ENCODE results near the gene CCNB1IP1. TPM values are rescaled to one million over a fixed set of nuclear protein-coding genes. Genes with fewer than 3 reads are reported as not detected.

CCNB1IP1 gene
- total and polyA plus RNA-seq, 2 of the 4 experiments (the other 2 are of a cell fraction) = 27.5 to 34.6 TPM

GRCh38 chr14:20343862-20344220, 10.8 kb upstream of the CCNB1IP1 start:
- Histone ChIP-seq H3K4ac (ENCODE audit: low read depth, low read length) (peak overlapping the region; percentile 75), H3K27ac (ENCODE audit: insufficient read depth, low read length) (peak overlapping the region; percentile 71), H2BK20ac (ENCODE audit: low read depth, low read length) (no peak overlapping the region), H3K9me1 (ENCODE audit: insufficient read depth, low read length) (no peaks in the 10 kb centered on the region), H2BK15ac (ENCODE audit: low read depth, low read length) (no peak overlapping the region), H2BK5ac (ENCODE audit: low read depth, low read length, poor library complexity, severe bottlenecking) (peak overlapping the region; percentile 40), H2AK9ac (replicated peaks; ENCODE audit: low read depth, low read length, poor library complexity) (no peak overlapping the region), H2BK120ac (ENCODE audit: low read depth, low read length) (no peak overlapping the region), H3K9ac (ENCODE audit: low read depth, low read length) (peak overlapping the region; percentile 90), H2AK5ac (ENCODE audit: low read depth, low read length) (0 out of 2 replicates have a peak overlapping the region, but pooled peaks have one; percentile 16), H4K5ac (ENCODE audit: low read depth, low read length) (peak overlapping the region; percentile 42), H3K4me3 (ENCODE audit: insufficient read depth, low read depth, low read length) (peak overlapping the region; percentile 71), H3K56ac (ENCODE audit: extremely low read depth, insufficient read depth, low read length) (peak overlapping the region; percentile 85), H3K14ac (replicated peaks; ENCODE audit: low read depth, low read length) (peak overlapping the region; percentile 84), H3K18ac (ENCODE audit: low read depth, low read length) (no peak overlapping the region), H3K79me1 (ENCODE audit: low read depth in 1 of 2, low read length in 2 of 2) (peaks cover 3 to 14% of the 10 kb centered on the region in 2 experiments; a peak in 2 of 4 replicates), H3K36me3 (ENCODE audit: control insufficient read depth, insufficient read depth, low read length) (peaks cover 7% of the 10 kb centered on the region), H4K91ac (ENCODE audit: insufficient read depth, low read depth, low read length) (peak overlapping the region; percentile 33; the same call in 1 of the 2 replicates), H3K9me3 (ENCODE audit: control insufficient read depth, insufficient read depth, low read length) (no peaks in the 10 kb centered on the region), H3K4me1 (ENCODE audit: control insufficient read depth, insufficient read depth, low read length) (no peaks in the 10 kb centered on the region), H3K27me3 (ENCODE audit: control insufficient read depth, insufficient read depth, low read length) (0 out of 2 replicates have a peak, but pooled peaks cover 2% of the 10 kb centered on the region), H4K20me1 (ENCODE audit: insufficient read depth, low read length) (peaks cover 3% of the 10 kb centered on the region; the same call in 1 of the 2 replicates), H4K8ac (ENCODE audit: low read depth in 2 of 2, low read length in 2 of 2) (peak overlapping the region; percentile 55 to 94), H2AFZ (replicated peaks; ENCODE audit: low read length, poor library complexity) (peak overlapping the region; percentile 94), H3K23ac (ENCODE audit: low read depth, low read length) (peak overlapping the region; percentile 47), H3K4me2 (ENCODE audit: low read depth, low read length) (peak overlapping the region; percentile 74)
- in situ Hi-C loops (cut with MboI; ENCODE audit: low sequenced_read_pairs) (loop anchor here (25.0 kb wide), 2 partner anchors 643 to 743 kb away; partner anchors contain the start of genes METTL17, SLC39A2 and ZNF219), dilution Hi-C loops (cut with HindIII; ENCODE audit: low sequenced_read_pairs, unreplicated experiment) (no loop called here), intact Hi-C loops (cut with micrococcal nuclease) (loop anchor here (1.0 to 2.0 kb wide), 6 partner anchors 39 to 339 kb away; partner anchors contain the start of genes APEX1, PIP4P1, TEP1 and TTC5)
- TF ChIP-seq MXI1 (IDR thresholded peaks at IDR 0.05; ENCODE audit: borderline replicate concordance, low read depth, low read length) (no peak), USF2 (IDR thresholded peaks at IDR 0.05; ENCODE audit: low read depth, low read length) (no peak), BHLHE40 (IDR thresholded peaks at IDR 0.05; ENCODE audit: low read depth, low read length) (no peak), RAD21 (IDR thresholded peaks at IDR 0.05; ENCODE audit: low read length) (no peak), RFX5 (IDR thresholded peaks at IDR 0.05; ENCODE audit: low read depth, low read length) (no peak), POLR2A (IDR thresholded peaks at IDR 0.05; ENCODE audit: low read depth, low read length) (no peak), MAZ (IDR thresholded peaks at IDR 0.05; ENCODE audit: borderline replicate concordance, low read depth, low read length) (no peak), MAFK (IDR thresholded peaks at IDR 0.05; ENCODE audit: low read depth, low read length) (no peak), CEBPB (IDR thresholded peaks at IDR 0.05; ENCODE audit: low read depth, low read length) (no peak), ELK1 (IDR thresholded peaks at IDR 0.05; ENCODE audit: borderline replicate concordance, low read depth, low read length) (no peak), CHD1 (IDR thresholded peaks at IDR 0.05; ENCODE audit: low read depth, low read length) (no peak), RCOR1 (IDR thresholded peaks at IDR 0.05; ENCODE audit: insufficient replicate concordance, low read length) (no peak), CTCF (conservative IDR thresholded peaks at IDR 0.05; ENCODE audit: low read depth, low read length) (no peak), NFE2L2 (IDR thresholded peaks at IDR 0.05; ENCODE audit: low read depth, low read length) (no peak), FOS (IDR thresholded peaks at IDR 0.05; ENCODE audit: low read depth, low read length) (no peak), SMC3 (IDR thresholded peaks at IDR 0.05; ENCODE audit: low read depth, low read length) (no peak)
- POLR2A ChIA-PET (ENCODE audit: unreplicated experiment) = interaction anchor here (0.5 to 0.6 kb wide), 3 partner anchors 16 to 631 kb away, joined by 3 to 6 read pairs (median 3); no protein-coding TSS in a partner anchor
- CTCF ChIA-PET = interaction anchor here (1.1 to 3.3 kb wide), 2 partner anchors 13 to 17 kb away, joined by 3 to 17 read pairs; no protein-coding TSS in a partner anchor
- DNase-seq (peak; percentile 48), ATAC-seq (ENCODE audit: low read depth) (no peak)
- BruUV-seq (replicated peaks) = no TSS peak
- WGBS, 2 experiments (ENCODE audit: extremely low coverage in 2 of 2, insufficient read length in 1 of 2) = no CpG with 5 or more reads among the region's 3 CpGs

All from IMR-90 (cell line).